Tongue (tissue), 2 donors: ENCODE measurements around the gene TBC1D10B. TPM values are rescaled to one million over a fixed set of nuclear protein-coding genes. Genes with fewer than 3 reads are reported as not detected.
A peak's percentile ranks its signal among the peaks of the same experiment; 100 is the strongest.
"Not testable (repeated sequence)": the region's sequence is repeated elsewhere in the genome, so short reads cannot be mapped to it uniquely, and the experiment has no call there.

ENCODE experiments used
- DNase-seq: peaks from one replicate; pipeline ENCODE4 v3.0.0-alpha.2; 2015
- total RNA-seq: library from RNA; depleted of rRNA; stranded (reverse); fragments of >200 nt; gene quantifications from one replicate; pipeline ENCODE4 v1.2.3, GENCODE V29; 2014

TBC1D10B gene
- total RNA-seq, 1 donor from 2014 or later = 40.0 TPM

DNA sequence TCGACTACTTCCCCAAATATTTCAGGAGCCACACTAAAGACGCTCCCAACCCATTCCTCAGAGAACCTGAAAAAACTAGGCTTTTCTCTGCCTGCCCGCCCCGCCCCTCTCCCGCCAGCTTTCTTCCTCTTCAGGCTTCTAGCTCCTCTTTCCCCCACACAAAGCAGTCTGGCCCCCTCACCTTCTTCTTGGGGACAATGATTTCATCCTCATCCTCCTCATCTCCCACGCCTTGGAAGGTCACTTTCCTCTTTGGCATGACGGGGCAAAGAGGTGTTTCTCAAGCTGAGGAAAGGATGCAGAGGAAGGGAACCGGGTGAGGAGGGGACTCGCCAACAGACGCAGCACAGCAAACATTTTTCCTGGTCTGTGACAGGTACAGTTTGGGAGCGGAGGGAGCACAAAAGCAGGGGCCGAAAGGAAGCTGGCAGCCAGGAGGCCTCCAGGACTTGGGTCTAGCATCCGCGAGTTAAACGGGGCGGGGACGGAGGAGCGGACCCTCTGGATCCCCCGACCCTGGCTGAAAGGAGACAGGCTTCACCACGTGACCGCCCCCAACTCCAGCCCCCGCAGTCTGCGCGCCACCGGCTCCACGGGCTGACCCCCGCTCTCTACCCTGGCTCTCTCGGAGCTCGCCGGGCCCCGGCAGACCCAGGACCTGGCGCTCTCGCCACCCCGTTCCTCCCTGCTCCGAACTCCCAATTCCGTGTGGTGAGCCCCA lies 15.7 kb downstream of the TBC1D10B start:
- DNase-seq = no peak

DNA sequence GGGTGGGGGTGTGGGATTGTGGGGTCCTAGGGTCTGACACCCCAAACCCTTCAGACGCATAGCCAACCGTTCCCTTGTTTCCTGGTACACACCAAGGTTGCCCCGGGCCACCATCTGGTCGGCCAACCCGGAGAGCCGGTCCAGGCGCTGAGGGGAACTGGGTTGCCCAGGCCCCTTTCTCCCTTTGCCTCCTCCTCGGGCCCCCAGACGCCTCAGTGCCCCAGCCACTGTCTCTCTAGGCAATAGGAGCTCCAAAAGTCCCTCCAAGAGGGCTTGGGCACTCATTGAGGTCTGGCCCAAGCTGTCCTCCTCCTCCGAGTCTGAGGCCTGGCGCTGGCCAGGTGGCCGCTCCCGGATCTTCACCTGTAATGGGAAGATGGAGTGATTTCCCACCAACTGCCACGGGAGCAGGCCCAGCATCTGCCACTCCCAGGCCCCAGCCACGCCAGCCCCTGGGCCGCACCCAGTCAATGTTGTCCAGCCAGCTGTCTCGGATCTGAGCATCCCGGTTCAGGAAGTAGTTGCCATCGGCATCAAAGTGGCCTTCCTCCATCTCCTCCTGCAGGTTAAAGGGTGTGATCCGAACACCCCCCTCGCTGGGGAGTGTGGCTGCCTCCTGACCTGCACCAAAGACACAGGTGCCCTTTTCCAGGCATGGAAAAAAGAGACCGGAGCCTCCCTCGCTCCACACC lies 16.7 kb downstream of the TBC1D10B start:
- no peak for DNase-seq

DNA sequence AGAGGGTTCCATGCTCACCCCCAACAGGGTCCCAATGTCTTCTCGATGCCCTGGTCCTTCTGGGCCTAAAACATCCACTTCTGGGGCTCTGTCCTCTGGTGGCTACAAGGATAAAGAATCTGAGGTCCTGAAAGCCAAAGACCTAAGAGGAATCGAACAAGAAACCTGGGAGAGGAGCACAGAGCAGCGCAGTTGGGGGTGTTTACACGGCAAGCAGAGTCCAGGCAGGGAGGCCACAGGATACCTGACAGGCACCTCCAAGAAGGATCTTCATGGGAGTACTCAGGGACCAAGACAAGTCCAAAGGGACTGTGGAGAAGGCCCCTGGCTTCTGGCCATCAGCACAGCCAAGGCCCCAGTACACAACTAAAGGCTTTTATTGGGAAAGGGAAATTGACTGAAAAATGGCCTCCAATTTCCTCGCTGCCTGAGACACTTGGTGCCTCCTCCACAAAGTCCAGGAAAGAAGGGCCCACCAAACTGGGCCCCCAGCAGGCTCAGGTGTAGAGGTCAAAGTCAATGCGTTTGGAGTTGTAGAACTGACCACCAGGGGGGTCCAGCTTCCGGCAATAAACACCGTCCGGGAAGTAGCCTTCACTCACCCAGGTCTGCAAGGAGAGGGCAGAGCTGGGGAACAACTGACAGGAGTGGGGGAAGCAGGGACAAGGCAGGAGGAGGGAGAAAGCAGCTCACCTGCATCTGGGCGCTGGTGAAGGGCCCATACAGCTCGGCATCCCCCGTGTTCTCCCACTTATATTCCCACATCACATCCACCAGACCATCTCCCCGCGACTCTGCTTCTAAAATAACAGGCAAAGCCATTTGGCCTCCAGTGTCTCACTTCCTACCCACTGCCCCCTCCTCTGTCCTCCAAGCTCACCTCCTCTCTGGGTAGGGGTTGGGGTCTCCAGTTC lies 17.5 kb downstream of the TBC1D10B start:
- DNase-seq = no peak

DNA sequence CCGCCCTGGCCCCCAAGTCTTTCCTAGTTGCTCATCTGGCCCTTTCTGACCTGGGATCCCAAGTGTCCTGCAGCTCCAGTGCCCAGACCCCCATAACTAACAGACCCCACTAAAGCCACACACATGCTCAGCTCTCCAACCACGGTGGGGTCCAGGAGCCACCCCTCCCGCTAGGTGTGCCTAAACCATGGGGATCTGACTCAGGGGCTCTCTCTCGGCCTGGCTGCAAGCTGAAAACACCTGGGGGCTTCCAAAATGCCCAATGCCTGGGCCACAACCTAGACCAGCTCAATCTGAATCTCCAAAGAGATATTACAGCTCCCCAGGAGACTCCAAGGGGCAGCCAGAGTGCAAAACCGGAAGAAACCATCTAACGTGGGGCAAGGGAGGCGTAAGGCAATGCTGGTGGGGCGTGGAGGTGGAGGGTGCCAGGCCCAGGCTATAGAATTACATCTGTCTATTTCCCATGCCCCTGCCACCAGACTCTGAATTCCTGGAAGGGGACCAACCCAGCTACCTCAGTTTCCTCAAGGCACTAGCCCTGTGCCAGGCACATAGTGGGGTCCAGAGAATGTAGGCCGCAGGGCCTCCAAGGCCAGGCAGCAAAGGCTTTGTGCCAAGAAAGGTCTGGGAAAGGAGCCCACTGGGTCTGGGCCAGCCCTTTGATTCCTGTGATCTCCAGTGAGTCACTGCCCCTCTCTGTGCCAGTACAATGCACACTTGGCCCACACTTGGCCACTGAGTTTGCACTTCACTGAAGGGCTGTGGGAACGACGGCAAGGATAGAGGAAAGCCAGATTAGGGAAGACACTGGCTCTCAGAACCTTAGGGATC lies 18.5 kb downstream of the TBC1D10B start:
- peak; percentile 54 for DNase-seq

DNA sequence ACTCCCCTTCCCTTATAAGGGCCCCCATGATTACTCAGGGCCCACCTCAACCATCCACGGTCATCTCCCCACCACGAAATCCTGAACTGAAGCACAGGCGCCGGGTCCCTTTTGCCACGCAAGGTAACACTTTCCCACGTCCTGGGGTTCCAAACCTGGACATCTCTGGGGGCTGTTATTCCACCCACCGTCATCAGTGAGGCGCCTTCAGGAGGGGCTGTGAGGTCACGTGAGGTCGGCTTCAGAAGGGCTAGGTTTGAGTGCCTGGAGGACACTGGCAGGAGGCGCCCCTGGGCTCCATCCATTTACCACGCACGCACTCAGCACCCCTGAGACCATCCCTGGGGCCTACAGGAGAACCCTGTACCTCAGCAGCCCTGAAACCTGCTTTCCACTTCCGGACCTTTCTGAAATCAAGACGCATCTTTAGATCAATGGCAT lies 19.3 kb downstream of the TBC1D10B start:
- no peak for DNase-seq

DNA sequence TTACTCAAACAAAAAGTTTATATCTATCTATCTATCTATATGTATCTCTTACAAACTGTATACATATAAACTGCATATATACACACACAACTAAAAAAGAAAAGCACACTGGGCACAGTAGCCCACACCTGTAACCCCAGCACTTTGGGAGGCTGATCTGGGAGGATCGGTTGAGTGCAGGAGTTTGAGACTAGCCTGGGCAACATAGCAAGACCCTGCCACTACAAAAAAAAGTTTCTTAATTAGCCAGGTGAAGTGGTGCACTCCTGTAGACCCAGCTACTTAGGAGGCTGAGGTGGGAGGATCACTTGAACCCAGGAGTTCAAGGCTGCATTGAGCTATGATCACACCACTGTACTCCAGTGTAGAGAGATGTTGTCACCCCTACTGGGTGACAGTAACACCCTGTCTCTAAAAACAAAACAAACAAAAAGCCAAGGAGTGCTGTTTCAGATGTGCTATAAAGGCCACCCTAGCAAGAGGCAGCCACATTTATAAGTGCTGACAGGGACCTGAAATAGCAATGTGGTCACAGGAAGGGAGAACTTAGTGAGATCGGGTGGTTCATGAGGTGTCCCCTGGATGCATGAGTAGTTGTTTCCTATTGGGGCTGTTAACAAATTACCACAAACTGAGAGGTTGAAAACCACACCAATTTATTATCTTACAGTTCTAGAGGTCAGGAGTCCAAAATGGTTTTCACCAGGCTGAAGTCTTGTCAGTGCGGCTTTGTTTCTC lies 20.0 kb downstream of the TBC1D10B start:
- DNase-seq = no peak

DNA sequence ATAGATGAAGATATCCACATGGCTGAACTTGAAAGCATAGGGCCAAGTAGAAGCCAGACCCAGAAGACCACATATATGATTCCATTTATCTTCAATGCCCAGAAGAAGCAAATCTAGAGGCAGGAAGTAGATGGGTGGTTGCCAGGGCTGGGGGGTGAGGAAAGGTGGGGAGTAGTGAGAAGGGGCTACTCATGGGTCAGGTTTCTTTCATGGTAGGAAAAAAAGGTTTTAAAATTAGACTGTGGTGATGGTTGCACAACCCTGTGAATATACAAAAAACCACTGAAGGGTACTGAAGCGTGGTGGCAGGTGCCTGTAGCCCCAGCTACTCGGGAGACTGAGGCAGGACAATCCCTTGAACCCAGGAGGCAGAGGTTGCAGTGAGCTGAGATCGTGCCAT lies 20.6 kb downstream of the TBC1D10B start:
- no peak for DNase-seq

DNA sequence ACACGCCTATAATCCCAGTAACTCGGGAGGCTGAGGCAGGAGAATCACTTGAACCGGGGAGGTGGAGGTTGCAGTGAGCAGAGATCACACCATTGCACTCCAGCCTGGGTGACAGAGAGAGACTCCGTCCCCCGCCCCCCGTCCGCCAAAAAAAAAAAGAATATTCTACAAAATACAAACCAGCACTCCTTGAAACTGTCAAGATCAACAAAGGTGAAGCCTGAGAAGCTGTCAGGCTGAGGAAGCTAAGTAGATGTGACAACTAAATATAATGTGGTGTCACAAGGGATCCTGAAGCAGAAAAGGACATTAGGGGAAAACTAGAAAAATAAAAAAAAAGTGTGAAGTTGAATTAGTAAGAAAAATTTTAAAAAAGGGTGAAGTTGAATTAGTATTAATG lies 21.4 kb downstream of the TBC1D10B start:
- no peak for DNase-seq

DNA sequence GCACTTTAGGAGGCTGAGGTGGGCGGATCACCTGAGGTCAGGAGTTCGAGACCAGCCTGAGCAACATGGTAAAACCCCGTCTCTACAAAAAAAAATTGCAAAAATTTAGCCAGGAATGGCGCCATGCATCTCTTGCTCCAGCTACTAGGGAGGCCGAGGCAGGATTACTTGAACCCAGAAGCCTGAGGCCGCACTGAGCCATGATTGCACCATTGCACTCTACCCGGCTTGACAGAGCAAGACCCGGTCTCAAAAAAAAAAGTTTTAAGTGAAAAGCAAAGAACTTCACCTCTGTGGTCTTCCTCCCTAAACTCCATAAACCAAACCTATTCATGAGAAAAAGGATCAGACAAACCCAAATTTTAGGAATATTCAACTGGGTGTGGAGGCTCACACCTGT lies 22.2 kb downstream of the TBC1D10B start:
- no peak for DNase-seq

DNA sequence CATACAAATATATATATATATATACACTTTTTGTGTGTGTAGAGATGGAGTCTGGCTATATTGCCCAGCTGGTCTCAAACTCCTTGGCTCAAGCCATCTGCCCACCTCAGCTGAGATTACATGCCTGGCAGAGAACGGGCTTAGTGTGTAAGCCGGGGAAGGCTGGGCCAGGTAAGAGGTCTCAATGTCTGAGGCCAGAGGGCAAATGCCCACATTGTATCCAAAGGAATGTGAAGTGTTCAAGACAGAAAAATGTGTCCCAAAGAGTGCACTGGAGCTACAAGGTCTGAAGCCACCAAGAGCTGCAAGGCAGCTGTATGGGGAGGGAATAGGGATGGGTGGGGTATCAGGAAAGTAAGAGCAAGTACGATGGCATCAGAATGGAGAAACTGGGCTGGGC lies 24.0 kb downstream of the TBC1D10B start:
- no peak for DNase-seq

DNA sequence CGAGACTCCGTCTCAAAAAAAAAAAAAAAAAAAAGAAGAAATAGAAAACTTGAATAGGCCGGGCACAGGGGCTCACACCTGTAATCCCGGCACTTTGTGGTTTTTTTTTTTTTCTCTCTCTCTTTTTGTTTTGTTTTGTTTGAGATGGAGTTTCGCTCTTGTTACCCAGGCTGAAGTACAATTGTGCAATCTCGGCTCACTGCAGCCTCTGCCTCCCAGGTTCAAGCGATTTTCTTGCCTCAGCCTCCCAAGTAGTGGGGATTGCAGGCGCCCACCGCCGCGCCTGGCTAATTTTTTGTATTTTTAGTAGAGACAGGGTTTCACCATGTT lies 26.8 kb downstream of the TBC1D10B start:
- not testable (repeated sequence) for DNase-seq

DNA sequence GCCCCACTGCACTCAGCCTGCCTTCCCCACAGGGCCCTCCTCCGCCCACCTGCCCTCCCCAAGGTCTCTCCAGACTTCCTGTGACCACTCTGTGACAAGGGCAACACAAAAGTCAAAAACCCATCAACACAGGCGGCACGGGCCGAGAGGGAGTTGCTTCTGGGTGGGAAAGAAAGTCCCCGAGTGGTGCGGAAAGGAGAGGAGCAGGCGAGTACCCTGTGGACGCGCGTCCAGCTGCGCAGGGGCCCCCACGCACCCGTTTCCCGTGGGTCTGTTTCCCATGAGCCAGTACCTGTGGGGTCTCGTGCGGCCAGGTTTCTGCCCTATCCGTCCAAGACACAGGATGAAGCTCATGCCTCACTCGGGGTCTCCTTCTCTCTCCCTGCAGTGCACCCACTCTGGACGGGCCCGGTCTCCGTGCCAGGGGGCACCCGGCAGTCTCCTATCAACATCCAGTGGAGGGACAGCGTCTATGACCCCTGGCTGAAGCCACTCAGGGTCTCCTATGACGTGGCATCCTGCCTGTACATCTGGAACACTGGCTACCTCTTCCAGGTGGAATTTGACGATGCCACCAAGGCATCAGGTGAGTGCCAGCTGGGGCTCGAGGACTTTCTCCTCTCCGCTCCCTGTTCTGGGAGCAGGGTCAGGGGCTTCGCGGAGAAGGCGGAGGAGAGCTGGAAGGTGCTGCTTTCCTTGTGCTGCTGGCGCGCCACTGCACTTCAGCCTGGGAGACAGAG lies 27.4 kb downstream of the TBC1D10B start:
- no peak for DNase-seq

DNA sequence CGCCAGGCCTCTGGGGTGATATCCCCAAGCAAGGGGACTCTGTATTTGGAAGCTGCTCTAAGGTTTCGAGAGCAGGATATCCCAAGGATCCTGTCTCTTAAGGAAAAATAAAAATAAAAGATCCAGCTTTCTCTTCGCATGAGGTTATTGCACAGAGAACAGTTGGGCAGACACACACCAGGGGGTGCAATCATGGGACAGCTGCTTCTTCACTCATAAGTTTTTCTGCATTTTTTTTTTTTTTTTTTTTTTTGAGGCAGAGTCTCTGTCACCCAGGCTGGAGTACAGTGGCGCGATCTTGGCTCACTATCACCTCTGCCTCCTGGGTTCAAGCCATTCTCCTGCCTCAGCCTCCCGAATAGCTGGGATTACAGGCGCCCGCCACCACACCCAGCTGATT lies 28.3 kb downstream of the TBC1D10B start:
- not testable (repeated sequence) for DNase-seq

DNA sequence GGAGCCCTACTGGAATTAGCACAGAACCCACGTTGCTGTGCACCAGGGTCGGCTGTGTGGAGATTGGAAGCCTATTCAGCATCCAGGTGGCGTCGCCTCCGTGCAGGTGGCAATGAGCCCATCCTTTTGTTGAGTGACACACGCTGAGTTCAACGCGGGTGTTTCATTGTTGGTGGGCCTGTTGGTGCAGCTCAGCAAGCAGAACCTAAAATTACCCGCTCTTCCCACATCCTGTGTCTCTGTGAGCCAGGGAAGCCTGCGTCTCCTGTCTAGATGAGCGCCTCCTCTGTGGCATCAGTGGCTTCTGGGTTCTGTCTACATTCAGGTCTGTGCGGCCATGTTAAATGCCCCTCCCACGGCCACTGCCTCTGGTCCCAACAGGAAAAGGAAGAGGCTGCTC lies 29.7 kb downstream of the TBC1D10B start:
- DNase-seq = no peak

DNA sequence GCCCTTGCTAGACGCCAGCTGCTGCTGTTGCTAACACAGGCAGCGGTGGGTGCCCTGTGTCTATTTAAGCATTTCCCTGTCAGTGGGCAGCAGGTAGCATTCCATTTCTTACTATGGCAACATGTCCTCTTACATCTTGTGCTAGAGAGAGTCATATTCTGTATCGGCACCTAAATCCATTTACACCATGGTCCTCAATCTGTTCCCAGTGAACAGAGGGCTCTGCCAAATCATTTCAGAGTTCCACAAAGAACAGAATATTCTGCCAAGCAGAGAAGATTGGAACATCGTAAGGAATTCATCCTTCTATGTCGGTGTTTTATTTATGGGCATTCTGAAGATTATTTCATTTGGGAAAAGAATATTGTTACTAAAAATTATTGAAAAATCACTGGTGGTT lies 31.6 kb downstream of the TBC1D10B start:
- DNase-seq = not testable (repeated sequence)

DNA sequence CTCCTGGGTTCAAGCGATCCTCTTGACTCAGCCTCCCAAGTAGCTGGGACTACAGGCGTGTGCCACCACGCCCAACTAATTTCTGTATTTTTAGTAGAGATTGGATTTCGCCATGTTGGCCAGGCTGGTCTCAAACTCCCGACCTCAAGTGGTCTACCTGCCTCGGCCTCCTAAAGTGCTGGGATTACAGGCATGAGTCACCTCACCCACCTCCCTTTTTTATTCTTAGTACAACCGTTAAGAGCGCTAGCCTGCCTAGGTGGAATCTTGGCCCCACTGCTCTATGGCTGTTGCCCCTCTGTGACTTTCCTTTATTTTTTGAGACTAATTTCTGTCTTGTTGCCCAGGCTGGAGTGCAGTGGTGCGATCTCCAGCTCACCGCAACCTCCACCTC lies 32.3 kb downstream of the TBC1D10B start:
- not testable (repeated sequence) for DNase-seq

DNA sequence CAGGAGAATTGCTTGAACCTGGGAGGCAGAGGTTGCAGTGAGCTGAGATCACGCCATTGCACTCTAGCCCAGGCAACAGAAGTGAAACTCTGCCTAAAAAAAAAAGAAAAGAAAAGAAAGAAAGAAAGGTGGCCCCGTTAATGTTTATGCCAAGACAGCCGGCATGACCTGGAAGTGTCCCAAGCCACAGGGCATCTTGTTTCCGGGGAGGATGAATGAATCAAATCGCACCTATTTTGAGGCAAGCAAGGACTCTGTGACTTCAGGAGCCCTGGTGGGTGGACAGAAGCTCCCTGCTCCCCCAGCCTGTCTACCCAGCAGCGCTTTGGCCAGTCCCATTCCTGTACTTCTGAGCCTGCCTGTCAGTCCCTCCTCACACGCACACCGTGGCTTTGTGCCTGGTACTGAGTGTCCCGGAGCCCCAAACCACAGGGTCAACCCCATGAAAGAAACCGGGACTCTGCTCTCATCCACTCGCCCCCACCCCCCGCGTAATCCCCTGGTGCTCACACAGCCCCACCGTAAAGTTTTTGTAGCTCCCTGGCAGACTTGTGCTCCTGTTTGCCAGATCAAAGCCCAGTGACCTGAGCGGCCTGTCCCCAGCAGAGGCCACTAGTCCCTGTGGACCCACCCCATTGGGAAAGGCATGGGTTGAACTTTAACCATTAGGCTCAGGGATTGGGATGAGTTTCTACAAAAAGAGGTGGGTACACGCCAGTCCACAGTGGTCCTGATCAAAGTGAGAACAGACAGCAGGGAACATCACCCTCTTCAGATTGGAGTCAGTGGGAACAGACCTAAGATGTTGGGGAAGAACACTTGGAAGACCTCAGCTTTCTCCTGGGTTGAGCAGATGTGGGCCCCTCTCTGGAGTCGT lies 34.5 kb downstream of the TBC1D10B start:
- no peak for DNase-seq

DNA sequence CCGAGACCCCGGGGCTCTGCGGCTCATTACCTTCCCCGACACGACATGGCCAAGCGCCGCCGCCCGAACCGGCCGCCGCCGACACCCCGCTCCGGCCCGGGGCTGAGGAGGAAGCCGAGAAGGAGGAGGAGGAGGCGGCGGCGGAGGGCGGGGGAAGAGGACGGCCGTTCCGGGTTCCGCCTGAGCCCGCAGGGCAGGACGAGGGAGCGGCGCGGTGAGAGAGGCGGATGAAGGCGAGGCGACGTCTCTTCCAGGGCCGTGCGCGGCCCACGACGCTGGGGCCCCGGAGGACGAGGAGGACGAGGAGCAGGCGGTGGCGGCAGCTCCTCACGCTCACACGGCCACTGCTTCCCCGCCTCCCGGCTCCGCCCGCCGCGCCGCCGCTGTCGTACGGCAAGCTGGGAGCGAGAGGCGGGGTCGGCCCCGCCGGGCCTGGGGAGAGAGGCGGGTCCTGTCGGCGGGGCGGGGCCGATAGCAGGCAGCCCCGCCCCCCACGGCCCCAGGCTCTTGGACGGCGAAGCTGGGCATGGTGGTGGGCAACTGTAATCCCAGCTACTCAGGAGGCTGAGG lies 35.2 kb downstream of the TBC1D10B start:
- DNase-seq = peak; percentile 85

DNA sequence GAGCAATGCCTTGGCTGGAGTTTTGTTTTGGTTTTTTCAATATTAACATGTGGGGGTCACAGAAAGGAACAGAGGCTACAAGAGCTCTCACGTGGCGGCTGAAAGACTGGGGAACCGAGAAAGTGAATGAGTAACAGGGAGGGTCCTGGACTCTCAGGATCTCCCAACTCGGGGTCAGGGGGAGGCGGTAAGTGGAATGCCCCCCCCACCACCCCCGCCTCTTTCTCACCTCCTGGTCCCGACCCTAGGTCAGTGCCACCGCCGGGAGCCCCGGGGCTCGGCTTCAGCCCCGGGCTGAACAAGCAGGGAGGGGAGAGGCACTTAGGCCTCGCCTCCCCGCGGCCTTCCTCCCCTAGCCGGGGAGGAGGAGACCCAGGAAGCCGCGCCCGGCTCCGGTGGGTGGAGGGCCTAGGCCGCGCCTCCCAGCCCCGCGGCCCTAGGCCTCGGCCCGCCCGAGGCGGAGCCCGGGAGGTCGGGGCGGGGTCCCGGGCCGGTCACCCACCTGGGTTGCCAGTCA lies 35.8 kb downstream of the TBC1D10B start:
- DNase-seq = peak; percentile 86
